Measurements from ENCODE around the gene EIF5B. TPM values are rescaled to one million over a fixed set of nuclear protein-coding genes. Genes with fewer than 3 reads are reported as not detected.
"Not testable (repeated sequence)": the region's sequence is repeated elsewhere in the genome, so short reads cannot be mapped to it uniquely, and the experiment has no call there.

The EIF5B gene
- polyA plus RNA-seq, 2 of the 4 experiments (the other 2 are of a cell fraction) = 25.0 to 75.4 TPM

- TF ChIP-seq MYC (IDR thresholded peaks at IDR 0.05; ENCODE audit: borderline replicate concordance, low read length) (no peak), BHLHE40 (IDR thresholded peaks at IDR 0.05; ENCODE audit: low read depth, low read length) (no peak), GATA3 (IDR thresholded peaks at IDR 0.05; ENCODE audit: borderline replicate concordance) (no peak), RFX5 (IDR thresholded peaks at IDR 0.05) (no peak), ESRRA (IDR thresholded peaks at IDR 0.05; ENCODE audit: borderline replicate concordance, low read length) (no peak), ZNF302 (CRISPR knock-in tag; IDR thresholded peaks at IDR 0.05) (no peak), CEBPB (IDR thresholded peaks at IDR 0.05) (no peak), REST (IDR thresholded peaks at IDR 0.05) (no peak)
Measured at GRCh38 chr2:99354070-99354469, 16.9 kb downstream of the EIF5B start.

GRCh38 chr2:99354825-99355224 lies 17.6 kb downstream of the EIF5B start:
- 95% methylated on average over 8 of the region's 8 CpGs for WGBS (ENCODE audit: missing lambda C conversion rate)
- DNase-seq (ENCODE audit: low read depth in 1 of 2, low spot score in 1 of 2); POLR2A ChIA-PET; FAIRE-seq; H3K4me1 ChIP-seq; CTCF ChIA-PET; H3K9me3 ChIP-seq; H3K4me2 ChIP-seq; H3K4me3 ChIP-seq; ATAC-seq; H3K27ac ChIP-seq: not testable (repeated sequence)

More at GRCh38 chr2:99354070-99354469, 16.9 kb downstream of the EIF5B start:
- WGBS (ENCODE audit: missing lambda C conversion rate) = 92% methylated on average over 1 of the region's 1 CpG
- Histone ChIP-seq H3K4me2 (no peak overlapping the region), H3K4me3 (no peak overlapping the region), H3K4me1 (no peaks in the 10 kb centered on the region), H3K9me3 (no peaks in the 10 kb centered on the region), H3K27ac (no peak overlapping the region)
- no peak for ATAC-seq
- no peak for DNase-seq (ENCODE audit: low read depth in 1 of 2, low spot score in 1 of 2)
- no peak for FAIRE-seq
- CTCF ChIA-PET = no interaction called here
- POLR2A ChIA-PET = interaction anchor here (0.6 kb wide), 1 partner anchor 125 kb away, joined by 3 read pairs; no protein-coding TSS in a partner anchor

- FAIRE-seq (no peak), ATAC-seq (no peak), DNase-seq (ENCODE audit: low read depth in 1 of 2, low spot score in 1 of 2) (no peak)
- Histone ChIP-seq H3K4me2 (no peak overlapping the region), H3K4me3 (no peak overlapping the region), H3K4me1 (no peaks in the 10 kb centered on the region), H3K27ac (no peak overlapping the region), H3K9me3 (no peaks in the 10 kb centered on the region)
- ChIA-PET CTCF (interaction anchor here (1.7 to 2.1 kb wide), 2 partner anchors 11 to 20 kb away, joined by 4 read pairs; partner anchors contain the start of gene EIF5B), POLR2A (no interaction called here)
- TF ChIP-seq PBX3 (IDR thresholded peaks at IDR 0.05) (no peak), FOSB (CRISPR knock-in tag; IDR thresholded peaks at IDR 0.05) (no peak), HDAC2 (IDR thresholded peaks at IDR 0.05) (no peak), RARB (CRISPR knock-in tag; IDR thresholded peaks at IDR 0.05) (no peak), MAFK (IDR thresholded peaks at IDR 0.05; ENCODE audit: partially characterized antibody) (no peak), HOXA7 (CRISPR knock-in tag; IDR thresholded peaks at IDR 0.05) (no peak), RFX5 (IDR thresholded peaks at IDR 0.05) (no peak), RNF2 (IDR thresholded peaks at IDR 0.05; ENCODE audit: borderline replicate concordance, low read depth) (no peak)
Measured at GRCh38 chr2:99356853-99357252, 19.7 kb downstream of the EIF5B start.

- DNase-seq (ENCODE audit: low read depth in 1 of 2, low spot score in 1 of 2) = no peak
- CTCF ChIA-PET = interaction anchor here (0.6 to 1.9 kb wide), 6 partner anchors 8 to 125 kb away, joined by 3 to 9 read pairs (median 4); partner anchors contain the start of genes EIF5B and TXNDC9
Measured at GRCh38 chr2:99365661-99366060, 28.5 kb downstream of the EIF5B start.

GRCh38 chr2:99368854-99369253 lies 31.7 kb downstream of the EIF5B start:
- H3K4me1 ChIP-seq; CTCF ChIA-PET; DNase-seq (ENCODE audit: low read depth in 1 of 2, low spot score in 1 of 2); POLR2A ChIA-PET; H3K9me3 ChIP-seq; H3K4me2 ChIP-seq; FAIRE-seq; H3K27ac ChIP-seq; ATAC-seq; H3K4me3 ChIP-seq: not testable (repeated sequence)
- WGBS (ENCODE audit: missing lambda C conversion rate) = 94% methylated on average over 5 of the region's 5 CpGs

More at GRCh38 chr2:99365661-99366060, 28.5 kb downstream of the EIF5B start:
- ATAC-seq = no peak
- POLR2A ChIA-PET = no interaction called here
- Histone ChIP-seq H3K4me3 (no peak overlapping the region), H3K4me2 (no peak overlapping the region), H3K4me1 (no peaks in the 10 kb centered on the region), H3K27ac (no peak overlapping the region), H3K9me3 (no peaks in the 10 kb centered on the region)
- TF ChIP-seq FOXS1 (CRISPR knock-in tag; IDR thresholded peaks at IDR 0.05) = no peak
- no peak for FAIRE-seq
- WGBS (ENCODE audit: missing lambda C conversion rate) = 55% methylated on average over 2 of the region's 2 CpGs

All from A549 (cell line).